ENCODE data around the gene WNT7B.

Gene WNT7B

GRCh38 chr22:45934168-45934564 lies 42.8 kb downstream of the WNT7B start:
- H3K79me2 ChIP-seq (ENCODE audit: control insufficient read depth, insufficient read depth, low read length, unreplicated experiment) = no peaks in the 10 kb centered on the region
- no peaks in the 10 kb centered on the region for H3K27me3 ChIP-seq (ENCODE audit: insufficient read depth, low read length)
- H2AFZ ChIP-seq (ENCODE audit: low read length, unreplicated experiment) = no peak overlapping the region
- H3K4me3 ChIP-seq (ENCODE audit: low read depth, low read length) = no peak overlapping the region
- H3K4me1 ChIP-seq (ENCODE audit: control insufficient read depth, insufficient read depth, low read length, unreplicated experiment) = peaks cover 21% of the 10 kb centered on the region
- no peak overlapping the region for H3K27ac ChIP-seq (ENCODE audit: low read depth, low read length)
- H3K36me3 ChIP-seq (ENCODE audit: insufficient read depth, low read length) = no peaks in the 10 kb centered on the region

GRCh38 chr22:45933506-45934167 lies 43.3 kb downstream of the WNT7B start:
- no peaks in the 10 kb centered on the region for H3K36me3 ChIP-seq (ENCODE audit: insufficient read depth, low read length)
- no peaks in the 10 kb centered on the region for H3K27me3 ChIP-seq (ENCODE audit: insufficient read depth, low read length)
- H3K27ac ChIP-seq (ENCODE audit: low read depth, low read length) = no peak overlapping the region
- H3K79me2 ChIP-seq (ENCODE audit: control insufficient read depth, insufficient read depth, low read length, unreplicated experiment) = no peaks in the 10 kb centered on the region
- H3K4me1 ChIP-seq (ENCODE audit: control insufficient read depth, insufficient read depth, low read length, unreplicated experiment) = peaks cover 21% of the 10 kb centered on the region
- no peak overlapping the region for H3K4me3 ChIP-seq (ENCODE audit: low read depth, low read length)
- no peak overlapping the region for H2AFZ ChIP-seq (ENCODE audit: low read length, unreplicated experiment)

- Histone ChIP-seq H3K79me2 (ENCODE audit: control insufficient read depth, insufficient read depth, low read length, unreplicated experiment) (no peaks in the 10 kb centered on the region), H3K36me3 (ENCODE audit: insufficient read depth, low read length) (no peaks in the 10 kb centered on the region), H3K4me3 (ENCODE audit: low read depth, low read length) (no peak overlapping the region), H2AFZ (ENCODE audit: low read length, unreplicated experiment) (no peak overlapping the region), H3K4me1 (ENCODE audit: control insufficient read depth, insufficient read depth, low read length, unreplicated experiment) (peaks cover 21% of the 10 kb centered on the region), H3K27ac (ENCODE audit: low read depth, low read length) (no peak overlapping the region), H3K27me3 (ENCODE audit: insufficient read depth, low read length) (no peaks in the 10 kb centered on the region)
Observed at GRCh38 chr22:45932071-45932470, 44.9 kb downstream of the WNT7B start.

- Histone ChIP-seq H3K4me1 (ENCODE audit: control insufficient read depth, insufficient read depth, low read length, unreplicated experiment) (peaks cover 24% of the 10 kb centered on the region), H3K79me2 (ENCODE audit: control insufficient read depth, insufficient read depth, low read length, unreplicated experiment) (no peaks in the 10 kb centered on the region), H3K27ac (ENCODE audit: low read depth, low read length) (no peak overlapping the region), H3K4me3 (ENCODE audit: low read depth, low read length) (no peak overlapping the region), H3K36me3 (ENCODE audit: insufficient read depth, low read length) (no peaks in the 10 kb centered on the region), H2AFZ (ENCODE audit: low read length, unreplicated experiment) (no peak overlapping the region), H3K27me3 (ENCODE audit: insufficient read depth, low read length) (no peaks in the 10 kb centered on the region)
Observed at GRCh38 chr22:45931042-45931441, 45.9 kb downstream of the WNT7B start.

GRCh38 chr22:45930324-45930723 lies 46.6 kb downstream of the WNT7B start:
- no peak overlapping the region for H3K4me3 ChIP-seq (ENCODE audit: low read depth, low read length)
- H3K4me1 ChIP-seq (ENCODE audit: control insufficient read depth, insufficient read depth, low read length, unreplicated experiment) = peaks cover 25% of the 10 kb centered on the region
- H2AFZ ChIP-seq (ENCODE audit: low read length, unreplicated experiment) = no peak overlapping the region
- H3K36me3 ChIP-seq (ENCODE audit: insufficient read depth, low read length) = no peaks in the 10 kb centered on the region
- H3K27ac ChIP-seq (ENCODE audit: low read depth, low read length) = no peak overlapping the region
- no peaks in the 10 kb centered on the region for H3K27me3 ChIP-seq (ENCODE audit: insufficient read depth, low read length)
- H3K79me2 ChIP-seq (ENCODE audit: control insufficient read depth, insufficient read depth, low read length, unreplicated experiment) = no peaks in the 10 kb centered on the region

GRCh38 chr22:45929649-45930048 lies 47.3 kb downstream of the WNT7B start:
- no peak overlapping the region for H2AFZ ChIP-seq (ENCODE audit: low read length, unreplicated experiment)
- no peaks in the 10 kb centered on the region for H3K36me3 ChIP-seq (ENCODE audit: insufficient read depth, low read length)
- H3K4me3 ChIP-seq (ENCODE audit: low read depth, low read length) = no peak overlapping the region
- no peak overlapping the region for H3K27ac ChIP-seq (ENCODE audit: low read depth, low read length)
- H3K79me2 ChIP-seq (ENCODE audit: control insufficient read depth, insufficient read depth, low read length, unreplicated experiment) = no peaks in the 10 kb centered on the region
- peaks cover 19% of the 10 kb centered on the region for H3K4me1 ChIP-seq (ENCODE audit: control insufficient read depth, insufficient read depth, low read length, unreplicated experiment)
- H3K27me3 ChIP-seq (ENCODE audit: insufficient read depth, low read length) = no peaks in the 10 kb centered on the region

GRCh38 chr22:45928726-45929368 lies 48.1 kb downstream of the WNT7B start:
- H3K4me1 ChIP-seq (ENCODE audit: control insufficient read depth, insufficient read depth, low read length, unreplicated experiment) = peaks cover 14% of the 10 kb centered on the region
- no peaks in the 10 kb centered on the region for H3K79me2 ChIP-seq (ENCODE audit: control insufficient read depth, insufficient read depth, low read length, unreplicated experiment)
- no peak overlapping the region for H2AFZ ChIP-seq (ENCODE audit: low read length, unreplicated experiment)
- H3K4me3 ChIP-seq (ENCODE audit: low read depth, low read length) = no peak overlapping the region
- no peaks in the 10 kb centered on the region for H3K27me3 ChIP-seq (ENCODE audit: insufficient read depth, low read length)
- H3K27ac ChIP-seq (ENCODE audit: low read depth, low read length) = no peak overlapping the region
- H3K36me3 ChIP-seq (ENCODE audit: insufficient read depth, low read length) = no peaks in the 10 kb centered on the region

- Histone ChIP-seq H3K4me3 (ENCODE audit: low read depth, low read length) (no peak overlapping the region), H3K79me2 (ENCODE audit: control insufficient read depth, insufficient read depth, low read length, unreplicated experiment) (no peaks in the 10 kb centered on the region), H3K36me3 (ENCODE audit: insufficient read depth, low read length) (no peaks in the 10 kb centered on the region), H3K27me3 (ENCODE audit: insufficient read depth, low read length) (no peaks in the 10 kb centered on the region), H3K27ac (ENCODE audit: low read depth, low read length) (no peak overlapping the region), H2AFZ (ENCODE audit: low read length, unreplicated experiment) (no peak overlapping the region), H3K4me1 (ENCODE audit: control insufficient read depth, insufficient read depth, low read length, unreplicated experiment) (peaks cover 10% of the 10 kb centered on the region)
Observed at GRCh38 chr22:45927059-45927458, 49.9 kb downstream of the WNT7B start.

- no peak overlapping the region for H3K4me3 ChIP-seq (ENCODE audit: low read depth, low read length)
- no peaks in the 10 kb centered on the region for H3K27me3 ChIP-seq (ENCODE audit: insufficient read depth, low read length)
- peaks cover 5% of the 10 kb centered on the region for H3K4me1 ChIP-seq (ENCODE audit: control insufficient read depth, insufficient read depth, low read length, unreplicated experiment)
- no peak overlapping the region for H2AFZ ChIP-seq (ENCODE audit: low read length, unreplicated experiment)
- no peaks in the 10 kb centered on the region for H3K79me2 ChIP-seq (ENCODE audit: control insufficient read depth, insufficient read depth, low read length, unreplicated experiment)
- no peak overlapping the region for H3K27ac ChIP-seq (ENCODE audit: low read depth, low read length)
- H3K36me3 ChIP-seq (ENCODE audit: insufficient read depth, low read length) = no peaks in the 10 kb centered on the region
Observed at GRCh38 chr22:45926433-45926832, 50.5 kb downstream of the WNT7B start.

GRCh38 chr22:45925811-45926351 lies 51.1 kb downstream of the WNT7B start:
- H3K4me1 ChIP-seq (ENCODE audit: control insufficient read depth, insufficient read depth, low read length, unreplicated experiment) = peaks cover 5% of the 10 kb centered on the region
- H2AFZ ChIP-seq (ENCODE audit: low read length, unreplicated experiment) = no peak overlapping the region
- H3K36me3 ChIP-seq (ENCODE audit: insufficient read depth, low read length) = no peaks in the 10 kb centered on the region
- no peaks in the 10 kb centered on the region for H3K79me2 ChIP-seq (ENCODE audit: control insufficient read depth, insufficient read depth, low read length, unreplicated experiment)
- no peaks in the 10 kb centered on the region for H3K27me3 ChIP-seq (ENCODE audit: insufficient read depth, low read length)
- H3K27ac ChIP-seq (ENCODE audit: low read depth, low read length) = no peak overlapping the region
- no peak overlapping the region for H3K4me3 ChIP-seq (ENCODE audit: low read depth, low read length)

- H3K27me3 ChIP-seq (ENCODE audit: insufficient read depth, low read length) = no peaks in the 10 kb centered on the region
- no peak overlapping the region for H2AFZ ChIP-seq (ENCODE audit: low read length, unreplicated experiment)
- peaks cover 5% of the 10 kb centered on the region for H3K4me1 ChIP-seq (ENCODE audit: control insufficient read depth, insufficient read depth, low read length, unreplicated experiment)
- H3K79me2 ChIP-seq (ENCODE audit: control insufficient read depth, insufficient read depth, low read length, unreplicated experiment) = no peaks in the 10 kb centered on the region
- H3K36me3 ChIP-seq (ENCODE audit: insufficient read depth, low read length) = no peaks in the 10 kb centered on the region
- no peak overlapping the region for H3K27ac ChIP-seq (ENCODE audit: low read depth, low read length)
- no peak overlapping the region for H3K4me3 ChIP-seq (ENCODE audit: low read depth, low read length)
Observed at GRCh38 chr22:45923835-45924234, 53.1 kb downstream of the WNT7B start.

Measured in ACC112 (cell line).